Heart left ventricle (tissue), 13 donors: ENCODE data around the gene ANHX.

Experiments used
- CTCF ChIP-seq, 12 donors: fragments of 200-600 bp; sonication (generic) in 4 of 12; IDR thresholded peaks; one replicate each; pipeline versions ENCODE4 v1.5.0 to v1.8.0; 2018 to 2022; ENCODE audit warnings: antibody characterized with exemption in 12 of 12, mild to moderate bottlenecking in 5 of 12
- POLR2A ChIP-seq, 2 donors: fragments of 450-650 bp; IDR thresholded peaks; one replicate each; pipeline ENCODE4 v1.6.1; 2017; ENCODE audit warnings: antibody characterized with exemption in 2 of 2, mild to moderate bottlenecking in 2 of 2, moderate library complexity in 2 of 2
- donor health status: ischemic (EF 13 %, LVEDD 7.1; RV severe dilation, severe dysfunction).
- donor health status: DM: no; HTN: yes; CAD: no.
- donor health status: DM: no; HTN: no; CAD: no.
- donor health status: ischemic (EF 25% LVEDD 6.9; RV normal size, moderate dysfunction).
- donor health status: ischemic (EF 25% LVEDD 5.7; RV mildly dilated, moderate dysfunction).
- donor health status: ischemic (EF 35%, LVEDD 5.7; RV mildly dilated, moderate dysfunction).
- donor health status: nonischemic (EF 11% LVEDD 7.7; RV severe dilation, severe dysfunction).
- donor health status: DM: yes; HTN: yes; CAD: no.
- donor health status: PGD.
- donor health status: ischemic (EF 29% LVEDD 5.4; RV normal size, mild dysfunction).
- donor health status: nonischemic (EF 23%, LVEDD 6.1; RV moderate dilation, normal function).

- TF ChIP-seq CTCF (IDR thresholded peaks at IDR 0.05) (no peak), POLR2A (IDR thresholded peaks at IDR 0.05) (no peak)
Observed at GRCh38 chr12:133227281-133227852, 8.3 kb downstream of the ANHX start.
